NCI-H748 treated with DMSO at 0.1 percent for 48 hours (cell line): ENCODE measurements around the gene KCNG2.
"Not testable (repeated sequence)": the region's sequence is repeated elsewhere in the genome, so short reads cannot be mapped to it uniquely, and the experiment has no call there.

ENCODE experiments used
- DNase-seq: peaks from one replicate; lab custom pipeline; 2025; lab: John Stamatoyannopoulos, UW

Gene KCNG2

GRCh38 chr18:79853303-79853992 is 55.7 kb downstream of the KCNG2 start:
- no peak for DNase-seq

GRCh38 chr18:79853993-79854364 is 56.2 kb downstream of the KCNG2 start:
- no peak for DNase-seq

GRCh38 chr18:79855147-79855933 is 57.6 kb downstream of the KCNG2 start:
- no peak for DNase-seq

- DNase-seq = peak; percentile 23
Measured at GRCh38 chr18:79856119-79857007, 58.6 kb downstream of the KCNG2 start.

- peak; percentile 10 for DNase-seq
Measured at GRCh38 chr18:79857082-79857671, 59.4 kb downstream of the KCNG2 start.

- no peak for DNase-seq
Measured at GRCh38 chr18:79859314-79859713, 61.6 kb downstream of the KCNG2 start.

- no peak for DNase-seq
Measured at GRCh38 chr18:79861687-79862086, 63.9 kb downstream of the KCNG2 start.

GRCh38 chr18:79862562-79862961 is 64.8 kb downstream of the KCNG2 start:
- DNase-seq = no peak

- DNase-seq = no peak
Measured at GRCh38 chr18:79863161-79864005, 65.6 kb downstream of the KCNG2 start.

- no peak for DNase-seq
Measured at GRCh38 chr18:79864006-79864725, 66.4 kb downstream of the KCNG2 start.

- DNase-seq = not testable (repeated sequence)
Measured at GRCh38 chr18:79864955-79865354, 67.2 kb downstream of the KCNG2 start.

- not testable (repeated sequence) for DNase-seq
Measured at GRCh38 chr18:79865951-79866350, 68.2 kb downstream of the KCNG2 start.

GRCh38 chr18:79866889-79867574 is 69.3 kb downstream of the KCNG2 start:
- no peak for DNase-seq

GRCh38 chr18:79867666-79868065 is 69.9 kb downstream of the KCNG2 start:
- DNase-seq = no peak

GRCh38 chr18:79868168-79868784 is 70.5 kb downstream of the KCNG2 start:
- no peak for DNase-seq

GRCh38 chr18:79868811-79869541 is 71.2 kb downstream of the KCNG2 start:
- no peak for DNase-seq

- DNase-seq = no peak
Measured at GRCh38 chr18:79869591-79870300, 72.0 kb downstream of the KCNG2 start.
